Endothelial cell (in vitro differentiated cells): ENCODE data around the gene HNRNPA3. TPM values are rescaled to one million over a fixed set of nuclear protein-coding genes. Genes with fewer than 3 reads are reported as not detected.
"Not testable (repeated sequence)": the region's sequence is repeated elsewhere in the genome, so short reads cannot be mapped to it uniquely, and the experiment has no call there.

Source experiments
- DNase-seq: peaks from one replicate; pipeline ENCODE4 v3.0.0; 2021; ENCODE audit warnings: low spot score
- H3K27ac Mint-ChIP-seq: one replicate; pipeline ENCODE4 v1.8.0; 2021; ENCODE audit warnings: mixed read lengths, inconsistent platforms; ENCODE audit not compliant: unreplicated experiment
- H3K27me3 Mint-ChIP-seq: one replicate; pipeline ENCODE4 v1.8.0; 2021; ENCODE audit warnings: mild to moderate bottlenecking, moderate library complexity, mixed read lengths, inconsistent platforms; ENCODE audit not compliant: unreplicated experiment
- H3K36me3 Mint-ChIP-seq: one replicate; pipeline ENCODE4 v1.8.0; 2021; ENCODE audit warnings: mild to moderate bottlenecking, low read depth, mixed read lengths, inconsistent platforms; ENCODE audit not compliant: unreplicated experiment
- H3K4me1 Mint-ChIP-seq: one replicate; pipeline ENCODE4 v1.8.0; 2021; ENCODE audit warnings: mild to moderate bottlenecking, mixed read lengths, inconsistent platforms; ENCODE audit not compliant: unreplicated experiment
- H3K4me3 Mint-ChIP-seq: one replicate; pipeline ENCODE4 v1.8.0; 2021; ENCODE audit warnings: mild to moderate bottlenecking, mixed read lengths, inconsistent platforms; ENCODE audit not compliant: unreplicated experiment
- H3K9me3 Mint-ChIP-seq: one replicate; pipeline ENCODE4 v1.8.0; 2021; ENCODE audit warnings: mixed read lengths, inconsistent platforms; ENCODE audit not compliant: unreplicated experiment
- total RNA-seq: library from RNA; stranded (reverse); fragmentation: NEBNext Ultra II Directional; extraction: Animal tissue kit (Norgen Biotek cat#: 25700); gene quantifications from one replicate; pipeline ENCODE4 v1.2.1, GENCODE V29; 2021; ENCODE audit not compliant: unreplicated experiment
- TF ChIP-seq, protein P1 (sequence below): fragments of 200-600 bp; sonication (generic); IDR thresholded peaks from one replicate; pipeline ENCODE4 v1.5.0; 2021; ENCODE audit warnings: antibody characterized with exemption; ENCODE audit not compliant: unreplicated experiment

HNRNPA3 gene
- total RNA-seq, 1 donor from 2014 or later: 264 TPM

DNA sequence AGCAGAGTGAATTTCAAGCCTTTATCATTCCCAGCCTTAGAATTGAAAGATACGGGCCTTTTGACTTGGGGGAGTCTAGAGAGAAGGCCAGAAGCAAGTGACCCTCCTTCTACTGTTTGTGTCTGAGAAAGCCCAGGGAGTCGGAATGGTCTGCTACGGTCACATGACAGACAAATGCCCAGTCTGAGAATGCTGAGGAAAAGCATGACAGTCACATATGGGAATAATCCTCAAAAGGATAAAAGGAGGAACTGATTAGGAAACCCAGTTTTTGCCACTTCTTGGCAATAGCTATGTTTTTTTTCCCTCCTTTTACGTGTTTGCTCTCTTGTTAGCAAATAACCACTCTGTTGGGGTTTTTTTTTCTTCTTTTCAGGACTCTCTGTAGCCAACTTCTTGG lies 38.1 kb upstream of the HNRNPA3 start:
- H3K27me3 Mint-ChIP-seq: no peaks in the 10 kb centered on the region
- no peak overlapping the region for H3K27ac Mint-ChIP-seq
- no peak overlapping the region for H3K4me3 Mint-ChIP-seq
- peaks cover 5% of the 10 kb centered on the region for H3K4me1 Mint-ChIP-seq
- TF ChIP-seq, protein P1, sequence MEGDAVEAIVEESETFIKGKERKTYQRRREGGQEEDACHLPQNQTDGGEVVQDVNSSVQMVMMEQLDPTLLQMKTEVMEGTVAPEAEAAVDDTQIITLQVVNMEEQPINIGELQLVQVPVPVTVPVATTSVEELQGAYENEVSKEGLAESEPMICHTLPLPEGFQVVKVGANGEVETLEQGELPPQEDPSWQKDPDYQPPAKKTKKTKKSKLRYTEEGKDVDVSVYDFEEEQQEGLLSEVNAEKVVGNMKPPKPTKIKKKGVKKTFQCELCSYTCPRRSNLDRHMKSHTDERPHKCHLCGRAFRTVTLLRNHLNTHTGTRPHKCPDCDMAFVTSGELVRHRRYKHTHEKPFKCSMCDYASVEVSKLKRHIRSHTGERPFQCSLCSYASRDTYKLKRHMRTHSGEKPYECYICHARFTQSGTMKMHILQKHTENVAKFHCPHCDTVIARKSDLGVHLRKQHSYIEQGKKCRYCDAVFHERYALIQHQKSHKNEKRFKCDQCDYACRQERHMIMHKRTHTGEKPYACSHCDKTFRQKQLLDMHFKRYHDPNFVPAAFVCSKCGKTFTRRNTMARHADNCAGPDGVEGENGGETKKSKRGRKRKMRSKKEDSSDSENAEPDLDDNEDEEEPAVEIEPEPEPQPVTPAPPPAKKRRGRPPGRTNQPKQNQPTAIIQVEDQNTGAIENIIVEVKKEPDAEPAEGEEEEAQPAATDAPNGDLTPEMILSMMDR: no peak
- no peaks in the 10 kb centered on the region for H3K9me3 Mint-ChIP-seq
- DNase-seq: no peak
- peaks cover 2% of the 10 kb centered on the region for H3K36me3 Mint-ChIP-seq

DNA sequence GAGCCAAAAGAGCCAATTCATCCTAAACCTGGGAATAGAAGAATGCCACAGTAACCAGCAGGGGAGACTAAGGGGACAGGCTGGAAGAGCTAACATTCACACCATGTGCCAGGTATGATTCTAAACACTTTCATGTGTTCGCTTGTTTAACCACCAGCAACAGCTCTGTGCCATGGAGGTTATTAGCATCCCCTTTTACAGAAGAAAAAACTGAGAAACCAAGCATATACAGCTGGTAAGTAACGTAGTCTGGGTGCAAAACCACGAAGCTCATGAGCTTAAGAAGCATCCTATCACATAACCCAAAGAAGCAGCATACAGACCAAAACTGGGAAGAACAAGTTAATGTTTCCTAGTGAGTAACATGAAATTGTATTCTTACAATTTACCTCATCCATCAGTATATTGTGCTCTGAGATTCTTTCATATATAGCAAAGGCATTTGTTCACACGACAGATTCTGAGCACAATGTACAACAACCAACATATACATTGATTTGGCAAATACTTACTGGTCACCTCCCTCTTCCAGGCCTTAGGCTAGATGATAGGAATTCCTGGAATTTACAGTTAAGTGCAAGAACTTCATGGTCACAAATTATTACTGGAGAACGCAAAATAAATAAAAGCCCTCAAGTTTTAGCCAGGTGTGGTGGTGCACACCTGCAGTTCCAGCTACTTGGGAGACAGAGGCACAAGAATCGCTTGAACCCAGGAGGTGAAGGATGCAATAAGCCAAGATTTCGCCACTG lies 36.5 kb upstream of the HNRNPA3 start:
- no peaks in the 10 kb centered on the region for H3K27me3 Mint-ChIP-seq
- H3K27ac Mint-ChIP-seq: no peak overlapping the region
- DNase-seq: no peak
- H3K9me3 Mint-ChIP-seq: no peaks in the 10 kb centered on the region
- no peak overlapping the region for H3K4me3 Mint-ChIP-seq
- H3K36me3 Mint-ChIP-seq: no peaks in the 10 kb centered on the region
- TF ChIP-seq, protein P1: no peak
- H3K4me1 Mint-ChIP-seq: no peaks in the 10 kb centered on the region

DNA sequence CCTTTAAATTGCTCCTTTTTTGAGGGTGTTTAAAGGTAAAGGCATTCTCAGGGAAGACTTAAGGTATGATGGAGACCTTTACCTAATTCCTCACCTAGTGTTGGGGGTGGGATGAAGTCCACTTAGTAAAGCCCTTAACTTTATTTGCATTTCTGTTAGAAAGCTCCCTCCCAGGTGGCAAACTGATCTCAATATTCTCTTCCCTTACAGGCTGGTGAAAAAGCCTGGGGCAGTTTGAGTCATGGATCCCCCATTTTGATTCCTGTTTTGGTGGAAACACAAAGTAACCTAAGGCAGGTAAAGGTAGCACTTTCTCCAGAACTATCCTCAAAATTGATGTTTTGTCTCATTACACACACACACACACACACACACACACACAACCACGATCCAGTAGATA lies 33.8 kb upstream of the HNRNPA3 start:
- Mint-ChIP-seq H3K27me3 (no peaks in the 10 kb centered on the region), H3K4me1 (no peaks in the 10 kb centered on the region), H3K4me3 (no peak overlapping the region), H3K9me3 (no peaks in the 10 kb centered on the region), H3K27ac (no peak overlapping the region), H3K36me3 (no peaks in the 10 kb centered on the region)
- TF ChIP-seq, protein P1: no peak
- DNase-seq: no peak

DNA sequence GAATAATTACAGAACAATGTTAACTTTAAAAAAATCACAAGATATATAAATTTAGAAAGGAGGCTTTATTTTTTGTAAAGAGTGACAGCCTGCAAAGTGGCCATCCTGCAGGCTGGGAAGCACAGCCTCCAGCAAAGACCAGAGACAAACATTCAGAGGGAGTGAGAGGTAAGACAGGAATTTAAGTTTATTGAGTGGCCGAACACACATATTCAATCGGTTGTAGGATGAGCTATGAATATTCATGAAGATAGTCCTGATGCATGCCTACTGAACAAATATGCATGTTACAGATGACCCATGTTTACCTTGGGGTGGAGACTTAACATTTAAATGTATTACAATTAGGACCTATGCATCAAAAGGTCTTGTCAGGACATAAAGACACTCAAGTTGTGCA lies 33.4 kb upstream of the HNRNPA3 start:
- H3K9me3 Mint-ChIP-seq: no peaks in the 10 kb centered on the region
- H3K27ac Mint-ChIP-seq: no peak overlapping the region
- H3K4me1 Mint-ChIP-seq: no peaks in the 10 kb centered on the region

DNA sequence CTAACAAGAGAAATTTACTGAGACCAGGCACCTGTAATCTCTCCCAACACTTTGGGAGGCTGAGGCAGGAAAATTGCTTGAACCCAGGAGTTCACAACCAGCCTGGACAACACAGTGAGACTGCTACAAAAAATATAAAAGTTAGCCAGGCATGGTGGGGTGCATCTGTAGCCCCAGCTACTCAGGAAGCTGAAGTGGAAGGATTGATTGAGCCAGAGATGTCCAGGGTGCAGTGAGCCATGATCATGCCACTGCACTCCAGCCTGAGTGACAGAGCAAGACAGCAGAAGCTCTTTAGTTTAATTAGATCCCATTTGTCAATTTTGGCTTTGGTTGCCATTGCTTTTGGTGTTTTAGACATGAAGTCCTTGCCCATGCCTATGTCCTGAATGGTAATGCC lies 32.9 kb upstream of the HNRNPA3 start:
- H3K4me1 Mint-ChIP-seq, DNase-seq, H3K4me3 Mint-ChIP-seq, H3K36me3 Mint-ChIP-seq, H3K27ac Mint-ChIP-seq, H3K27me3 Mint-ChIP-seq, H3K9me3 Mint-ChIP-seq: not testable (repeated sequence)

More for the DNA sequence above, 33.4 kb upstream of the HNRNPA3 start:
- no peak for DNase-seq
- H3K4me3 Mint-ChIP-seq: no peak overlapping the region
- TF ChIP-seq, protein P1: no peak
- H3K27me3 Mint-ChIP-seq: no peaks in the 10 kb centered on the region
- H3K36me3 Mint-ChIP-seq: no peaks in the 10 kb centered on the region
